ENCODE data around the gene AMMECR1. TPM values are rescaled to one million over a fixed set of nuclear protein-coding genes. Genes with fewer than 3 reads are reported as not detected.

AMMECR1 gene
- total RNA-seq, 2 donors from 2014 or later = 10.4 to 14.4 TPM

GRCh38 chrX:110145854-110146253 is 172.0 kb downstream of the AMMECR1 start:
- TF ChIP-seq, protein P1, sequence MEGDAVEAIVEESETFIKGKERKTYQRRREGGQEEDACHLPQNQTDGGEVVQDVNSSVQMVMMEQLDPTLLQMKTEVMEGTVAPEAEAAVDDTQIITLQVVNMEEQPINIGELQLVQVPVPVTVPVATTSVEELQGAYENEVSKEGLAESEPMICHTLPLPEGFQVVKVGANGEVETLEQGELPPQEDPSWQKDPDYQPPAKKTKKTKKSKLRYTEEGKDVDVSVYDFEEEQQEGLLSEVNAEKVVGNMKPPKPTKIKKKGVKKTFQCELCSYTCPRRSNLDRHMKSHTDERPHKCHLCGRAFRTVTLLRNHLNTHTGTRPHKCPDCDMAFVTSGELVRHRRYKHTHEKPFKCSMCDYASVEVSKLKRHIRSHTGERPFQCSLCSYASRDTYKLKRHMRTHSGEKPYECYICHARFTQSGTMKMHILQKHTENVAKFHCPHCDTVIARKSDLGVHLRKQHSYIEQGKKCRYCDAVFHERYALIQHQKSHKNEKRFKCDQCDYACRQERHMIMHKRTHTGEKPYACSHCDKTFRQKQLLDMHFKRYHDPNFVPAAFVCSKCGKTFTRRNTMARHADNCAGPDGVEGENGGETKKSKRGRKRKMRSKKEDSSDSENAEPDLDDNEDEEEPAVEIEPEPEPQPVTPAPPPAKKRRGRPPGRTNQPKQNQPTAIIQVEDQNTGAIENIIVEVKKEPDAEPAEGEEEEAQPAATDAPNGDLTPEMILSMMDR (IDR thresholded peaks at IDR 0.05) = peak; percentile 51
- no peaks in the 10 kb centered on the region for H3K27me3 ChIP-seq
- H3K4me1 ChIP-seq = no peaks in the 10 kb centered on the region
- no peak overlapping the region for H3K27ac ChIP-seq
- intact Hi-C loops (cut with DNase I) = loop anchor here (5.0 kb wide), 1 partner anchor 234 kb away; no protein-coding TSS in a partner anchor
- DNase-seq = no peak
- H3K36me3 ChIP-seq = no peaks in the 10 kb centered on the region
- no peak overlapping the region for H3K4me3 ChIP-seq
- H3K9me3 ChIP-seq = no peaks in the 10 kb centered on the region
- H3K9ac ChIP-seq (ENCODE audit: low read depth in 2 of 2, low read length in 2 of 2) = no peak overlapping the region

DNA sequence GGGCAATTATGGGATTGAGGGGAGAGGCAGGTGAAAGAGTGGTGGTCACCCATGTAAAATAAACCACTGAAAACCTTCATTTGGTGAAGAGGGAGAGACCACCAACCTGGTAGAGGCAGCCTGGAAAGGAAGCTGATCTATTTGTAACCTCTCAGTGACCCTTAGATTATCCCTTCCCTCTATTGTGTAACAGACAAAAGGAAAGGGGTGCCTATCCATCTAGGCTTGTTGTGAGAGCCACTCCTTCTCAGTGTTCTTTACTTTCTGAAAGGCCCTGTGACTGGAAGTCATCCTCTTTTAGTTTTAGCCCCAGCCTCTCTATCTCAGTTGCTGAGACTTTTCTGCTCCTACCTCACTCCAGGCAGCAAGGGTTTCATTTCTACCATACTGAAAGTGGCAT is 172.6 kb downstream of the AMMECR1 start:
- Histone ChIP-seq H3K9ac (ENCODE audit: low read depth in 2 of 2, low read length in 2 of 2) (no peak overlapping the region), H3K27ac (no peak overlapping the region), H3K9me3 (no peaks in the 10 kb centered on the region), H3K36me3 (no peaks in the 10 kb centered on the region), H3K27me3 (no peaks in the 10 kb centered on the region), H3K4me3 (no peak overlapping the region), H3K4me1 (no peaks in the 10 kb centered on the region)
- TF ChIP-seq, protein P1 (IDR thresholded peaks at IDR 0.05) = no peak
- intact Hi-C loops (cut with DNase I) = loop anchor here (5.0 kb wide), 1 partner anchor 233 kb away; no protein-coding TSS in a partner anchor
- DNase-seq = no peak

Other genes with a start within 250 kb of the AMMECR1 start
- gene RTL9, start 40.8 kb upstream of the AMMECR1 start, total RNA-seq = not detected

Data from colonic mucosa (tissue), 4 donors.